GM12892 (cell line): ENCODE results near the gene YJEFN3.

ENCODE experiments used
- POLR2A ChIP-seq: IDR thresholded peaks from 2 replicates; pipeline ENCODE4 v1.6.1; 2011; ENCODE audit warnings: low read depth, low read length, control low read depth
- POLR2AphosphoS5 ChIP-seq: IDR thresholded peaks from 2 replicates; pipeline ENCODE4 v1.6.1; 2011; ENCODE audit warnings: low read depth, low read length, control low read depth

DNA sequence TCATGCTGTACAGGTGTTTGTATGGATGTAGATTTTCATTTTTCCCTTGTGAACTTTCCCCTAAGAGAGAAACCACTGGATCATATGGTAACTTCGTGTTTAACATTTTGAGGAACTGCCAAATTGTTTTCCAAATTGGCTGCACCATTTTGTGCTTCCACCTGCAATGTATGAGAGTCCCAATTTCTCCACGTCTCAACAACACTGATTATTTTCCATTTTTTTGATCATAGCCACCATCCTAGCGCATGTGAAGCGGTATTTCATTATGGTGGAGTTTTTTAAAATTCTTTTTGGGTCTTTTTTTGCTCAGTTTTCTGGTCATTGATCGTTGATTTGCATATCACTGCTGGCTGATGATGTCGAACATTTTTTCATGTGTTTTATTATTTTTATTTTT lies 7.7 kb upstream of the YJEFN3 start:
- TF ChIP-seq POLR2AphosphoS5 (no peak), POLR2A (no peak)
